Tibial artery (tissue), 4 donors: Measurements from ENCODE around the gene NRXN3.

ENCODE experiments used
- DNase-seq, 2 donors: peaks; one replicate each; pipeline ENCODE4 v3.0.0-alpha.2; 2019
- H3K27ac ChIP-seq, 2 donors: fragments of 200-600 bp; sonication (generic) in 1 of 2; 1 replicate in 1 of 2; 2 replicates in 1 of 2; pipeline ENCODE4 v1.5.1; 2018 to 2019; ENCODE audit warnings: mild to moderate bottlenecking in 1 of 2
- H3K27me3 ChIP-seq, 2 donors: fragments of 200-600 bp; sonication (generic) in 1 of 2; one replicate each; pipeline versions ENCODE4 v1.5.1 to v1.6.0; 2016 to 2019
- H3K36me3 ChIP-seq, 3 donors: fragments of 200-600 bp; sonication (generic) in 2 of 3; one replicate each; pipeline ENCODE4 v1.5.1; 2016 to 2019; ENCODE audit warnings: mild to moderate bottlenecking in 2 of 3
- H3K4me1 ChIP-seq, 4 donors: fragments of 200-600 bp; sonication (generic) in 2 of 4; 1 replicate in 3 of 4; 2 replicates in 1 of 4; pipeline ENCODE4 v1.5.1; 2016 to 2019
- H3K4me3 ChIP-seq, 2 donors: fragments of 200-600 bp; sonication (generic) in 1 of 2; 1 replicate in 1 of 2; 2 replicates in 1 of 2; pipeline ENCODE4 v1.5.1; 2018 to 2019; ENCODE audit warnings: mild to moderate bottlenecking in 2 of 2
- H3K9me3 ChIP-seq, 3 donors: fragments of 200-600 bp; sonication (generic) in 1 of 3; one replicate each; pipeline ENCODE4 v1.5.1; 2016 to 2019
- intact Hi-C: fragments of 100-400 bp; cut with DNase I; formaldehyde crosslinking; loops from one replicate; pipeline ENCODE4 v1.15.0; 2023; ENCODE audit warnings: low total_unique reads
- TF ChIP-seq, protein P1 (sequence below), 2 experiments: fragments of 200-600 bp in 1 of 2; fragments of 450-650 bp in 1 of 2; IDR thresholded peaks; one replicate each; pipeline ENCODE4 v1.5.1; 2017 to 2019; ENCODE audit warnings: antibody characterized with exemption in 2 of 2, mild to moderate bottlenecking in 1 of 2, moderate library complexity in 1 of 2

Gene NRXN3

DNA sequence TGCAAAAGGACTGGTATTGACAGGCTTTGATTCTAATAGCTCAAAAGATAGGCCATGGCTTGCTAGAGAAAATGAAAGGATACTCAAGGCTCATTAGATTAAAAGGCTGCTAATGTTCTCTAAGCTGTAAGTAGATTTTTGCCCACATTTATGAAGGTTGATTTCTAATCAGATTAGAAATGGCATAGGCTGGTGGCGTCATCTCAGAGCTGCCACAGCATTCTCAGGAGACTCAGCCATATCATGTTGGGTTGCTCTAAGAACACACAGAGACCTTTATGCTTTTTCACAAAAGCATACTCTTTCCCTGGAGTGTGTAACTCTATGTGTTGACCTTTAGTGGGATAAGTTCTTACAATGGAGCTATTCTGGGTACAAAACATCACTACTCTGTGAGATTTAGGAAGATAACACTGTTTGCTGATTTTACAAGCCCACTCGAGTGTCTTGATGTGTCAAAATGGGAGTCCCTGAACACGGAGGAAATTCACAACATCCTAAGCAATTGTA, 576.0 kb downstream of the NRXN3 start:
- no peak overlapping the region for H3K27ac ChIP-seq
- no peak overlapping the region for H3K4me3 ChIP-seq
- H3K36me3 ChIP-seq = no peaks in the 10 kb centered on the region
- TF ChIP-seq, protein P1, sequence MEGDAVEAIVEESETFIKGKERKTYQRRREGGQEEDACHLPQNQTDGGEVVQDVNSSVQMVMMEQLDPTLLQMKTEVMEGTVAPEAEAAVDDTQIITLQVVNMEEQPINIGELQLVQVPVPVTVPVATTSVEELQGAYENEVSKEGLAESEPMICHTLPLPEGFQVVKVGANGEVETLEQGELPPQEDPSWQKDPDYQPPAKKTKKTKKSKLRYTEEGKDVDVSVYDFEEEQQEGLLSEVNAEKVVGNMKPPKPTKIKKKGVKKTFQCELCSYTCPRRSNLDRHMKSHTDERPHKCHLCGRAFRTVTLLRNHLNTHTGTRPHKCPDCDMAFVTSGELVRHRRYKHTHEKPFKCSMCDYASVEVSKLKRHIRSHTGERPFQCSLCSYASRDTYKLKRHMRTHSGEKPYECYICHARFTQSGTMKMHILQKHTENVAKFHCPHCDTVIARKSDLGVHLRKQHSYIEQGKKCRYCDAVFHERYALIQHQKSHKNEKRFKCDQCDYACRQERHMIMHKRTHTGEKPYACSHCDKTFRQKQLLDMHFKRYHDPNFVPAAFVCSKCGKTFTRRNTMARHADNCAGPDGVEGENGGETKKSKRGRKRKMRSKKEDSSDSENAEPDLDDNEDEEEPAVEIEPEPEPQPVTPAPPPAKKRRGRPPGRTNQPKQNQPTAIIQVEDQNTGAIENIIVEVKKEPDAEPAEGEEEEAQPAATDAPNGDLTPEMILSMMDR (IDR thresholded peaks at IDR 0.05) = no peak
- H3K4me1 ChIP-seq = no peaks in the 10 kb centered on the region
- H3K27me3 ChIP-seq = no peaks in the 10 kb centered on the region
- intact Hi-C loops = no loop called here
- no peak for DNase-seq
- no peaks in the 10 kb centered on the region for H3K9me3 ChIP-seq

DNA sequence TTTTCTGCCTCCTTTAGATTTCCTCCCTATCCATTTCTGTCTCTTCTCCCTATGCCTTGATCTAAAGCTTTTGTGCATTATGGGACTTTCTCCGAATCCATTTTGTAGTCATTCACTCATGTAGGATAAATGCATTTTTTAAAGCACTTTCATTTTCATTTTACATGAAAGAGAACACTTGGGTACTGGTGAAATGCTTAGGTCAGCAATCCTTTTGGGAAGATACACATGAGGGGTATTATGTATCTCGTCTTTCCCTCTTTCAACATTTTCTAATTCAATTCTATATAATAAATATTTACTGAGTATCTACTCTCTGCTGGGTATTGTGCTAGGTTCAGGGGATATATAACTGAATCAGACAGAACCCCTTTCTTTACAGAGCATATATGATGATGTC, 577.6 kb downstream of the NRXN3 start:
- intact Hi-C loops = no loop called here
- Histone ChIP-seq H3K27me3 (no peaks in the 10 kb centered on the region), H3K27ac (no peak overlapping the region), H3K4me1 (no peaks in the 10 kb centered on the region), H3K4me3 (no peak overlapping the region), H3K36me3 (no peaks in the 10 kb centered on the region), H3K9me3 (no peaks in the 10 kb centered on the region)
- TF ChIP-seq, protein P1 (IDR thresholded peaks at IDR 0.05) = no peak
- no peak for DNase-seq

DNA sequence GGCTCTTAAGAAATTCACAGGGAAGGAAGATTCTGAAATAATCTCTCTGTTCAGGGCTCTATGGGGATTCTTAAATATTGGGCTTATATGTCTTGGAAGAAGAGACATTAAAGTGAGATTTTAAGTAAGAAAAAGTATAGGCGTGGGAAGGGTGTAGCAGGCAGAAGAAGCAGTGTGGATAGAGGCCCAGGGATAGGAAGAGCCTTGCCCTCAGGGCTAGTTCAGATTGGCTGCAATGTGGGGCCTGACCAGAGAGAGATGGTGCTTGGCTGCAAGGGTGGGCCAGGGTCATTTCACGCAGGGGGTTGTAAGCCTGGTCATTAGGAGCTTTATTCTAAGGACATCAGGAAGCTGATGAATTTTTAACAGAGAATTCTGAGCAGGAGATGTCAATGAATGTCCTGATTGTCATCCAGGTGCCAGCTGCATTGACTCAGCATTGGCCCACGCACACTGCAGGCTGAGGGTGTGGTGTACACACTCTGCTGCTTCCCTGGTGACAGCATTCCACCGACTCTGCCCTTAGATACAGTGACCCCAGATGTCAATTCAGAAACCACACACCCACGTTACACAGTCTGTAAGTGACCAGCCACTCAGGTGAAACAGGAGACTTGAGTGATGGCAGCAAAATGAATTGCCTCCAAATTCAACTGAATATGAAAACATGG, 582.5 kb downstream of the NRXN3 start:
- no peak for DNase-seq
- Histone ChIP-seq H3K27me3 (no peaks in the 10 kb centered on the region), H3K9me3 (no peaks in the 10 kb centered on the region), H3K36me3 (no peaks in the 10 kb centered on the region), H3K4me3 (no peak overlapping the region), H3K4me1 (no peaks in the 10 kb centered on the region), H3K27ac (no peak overlapping the region)
- TF ChIP-seq, protein P1 (IDR thresholded peaks at IDR 0.05) = no peak
- intact Hi-C loops = no loop called here

DNA sequence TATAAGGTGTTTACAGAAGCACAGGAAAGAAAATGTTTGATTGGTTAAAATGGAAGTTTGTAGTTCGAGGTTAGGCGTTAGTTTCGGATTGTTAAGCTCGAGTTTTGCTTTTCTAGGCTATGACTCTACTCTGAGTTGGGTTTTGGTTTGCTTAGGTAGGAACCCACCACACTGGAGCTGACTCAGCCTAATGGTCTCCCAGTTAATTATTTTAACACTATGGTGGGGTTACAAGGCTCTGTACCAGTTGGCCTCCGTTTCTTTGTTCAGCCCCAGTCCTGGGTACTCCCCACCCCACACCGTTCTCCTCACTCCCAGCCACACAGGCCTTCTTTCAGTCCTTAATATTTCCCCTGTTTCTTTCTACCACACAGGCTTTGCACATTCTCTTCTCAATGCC, 583.9 kb downstream of the NRXN3 start:
- no peaks in the 10 kb centered on the region for H3K9me3 ChIP-seq
- TF ChIP-seq, protein P1 (IDR thresholded peaks at IDR 0.05) = no peak
- no peak overlapping the region for H3K4me3 ChIP-seq
- no peaks in the 10 kb centered on the region for H3K36me3 ChIP-seq
- intact Hi-C loops = no loop called here
- H3K4me1 ChIP-seq = no peaks in the 10 kb centered on the region
- H3K27me3 ChIP-seq = no peaks in the 10 kb centered on the region
- no peak overlapping the region for H3K27ac ChIP-seq
- DNase-seq = no peak

DNA sequence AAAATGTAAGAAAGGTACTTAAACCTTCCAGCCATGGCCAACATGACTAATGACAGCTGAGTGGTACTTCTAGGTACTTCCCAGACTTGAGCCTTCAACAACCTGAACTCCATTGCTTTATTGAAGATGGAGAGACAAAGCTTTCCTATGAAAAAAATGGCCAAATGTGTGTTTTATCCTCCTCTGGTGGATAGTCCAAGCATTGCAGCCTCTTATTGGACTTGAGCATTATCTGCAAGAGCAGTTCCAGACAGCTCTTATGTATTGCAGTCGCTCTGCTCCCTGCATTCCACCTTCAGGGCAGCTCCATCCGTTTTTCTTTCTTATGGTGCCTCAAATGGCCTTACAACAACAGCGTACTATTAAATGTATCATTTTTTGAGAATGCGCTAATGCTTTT, 588.2 kb downstream of the NRXN3 start:
- H3K36me3 ChIP-seq = no peaks in the 10 kb centered on the region
- TF ChIP-seq, protein P1 (IDR thresholded peaks at IDR 0.05) = peak in 1 of 2 experiments; percentile 14
- H3K27ac ChIP-seq = no peak overlapping the region
- no peaks in the 10 kb centered on the region for H3K4me1 ChIP-seq
- no peak overlapping the region for H3K4me3 ChIP-seq
- DNase-seq = no peak
- H3K9me3 ChIP-seq = no peaks in the 10 kb centered on the region
- peaks cover 0 to 3% of the 10 kb centered on the region in 2 donors for H3K27me3 ChIP-seq
- intact Hi-C loops = no loop called here
